GM21423 (cell line): ENCODE measurements around the gene DPEP3.
"Not testable (repeated sequence)": the region's sequence is repeated elsewhere in the genome, so short reads cannot be mapped to it uniquely, and the experiment has no call there.

ENCODE experiments used
- ATAC-seq: cut with Tn5 transposase; IDR thresholded peaks from one replicate; pipeline ENCODE4 v1.9.1; 2021; ENCODE audit warnings: mild to moderate bottlenecking, moderate library complexity; ENCODE audit not compliant: unreplicated experiment

The DPEP3 gene

DNA sequence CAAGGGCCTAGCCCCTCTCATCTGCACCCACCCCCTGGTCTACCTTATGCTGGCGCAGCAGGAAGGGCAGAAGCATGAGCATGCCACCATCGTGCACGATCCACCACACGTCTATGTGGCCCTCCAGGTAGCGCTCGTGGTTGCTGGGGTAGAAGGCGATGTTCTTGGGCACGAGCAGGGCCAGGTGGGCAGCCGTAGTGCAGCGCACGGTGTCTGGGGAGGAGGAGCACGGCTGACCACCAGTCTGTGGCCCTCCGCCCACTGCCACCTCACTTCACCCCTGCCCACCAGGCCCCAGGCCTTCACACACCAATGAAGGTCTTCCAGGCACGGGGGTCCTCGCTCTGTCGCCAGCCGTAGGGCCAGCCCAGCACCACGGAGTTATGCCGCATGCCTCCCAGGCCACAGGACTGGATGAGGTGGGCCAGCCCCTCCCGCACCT, 34.1 kb downstream of the DPEP3 start:
- ATAC-seq = no peak

DNA sequence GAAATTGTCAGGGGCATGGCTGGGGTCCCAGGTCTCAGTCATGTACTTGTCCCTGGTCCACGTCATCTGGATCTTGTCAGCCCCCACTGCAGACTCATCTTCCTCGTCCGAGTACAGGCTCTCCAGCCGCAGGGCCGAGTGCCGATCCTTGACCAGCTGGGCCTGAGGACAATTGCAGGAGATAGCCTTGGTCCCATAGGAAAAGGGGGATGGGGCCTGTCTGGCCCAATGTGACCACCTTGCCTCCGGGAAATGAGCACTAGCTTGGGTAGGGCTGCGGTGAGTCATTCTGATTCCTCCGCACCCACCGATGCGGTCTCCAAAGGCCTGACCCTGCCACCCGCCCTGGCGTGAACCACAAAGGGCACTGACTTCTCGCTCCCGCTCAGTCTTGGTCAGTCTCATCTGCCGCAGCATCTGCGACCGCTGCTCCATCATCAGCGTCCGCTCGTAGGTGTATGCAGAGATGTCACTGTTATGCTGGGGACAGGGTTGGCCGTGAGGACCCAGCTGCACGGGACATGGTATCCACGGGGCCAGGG, 34.8 kb downstream of the DPEP3 start:
- ATAC-seq = no peak

DNA sequence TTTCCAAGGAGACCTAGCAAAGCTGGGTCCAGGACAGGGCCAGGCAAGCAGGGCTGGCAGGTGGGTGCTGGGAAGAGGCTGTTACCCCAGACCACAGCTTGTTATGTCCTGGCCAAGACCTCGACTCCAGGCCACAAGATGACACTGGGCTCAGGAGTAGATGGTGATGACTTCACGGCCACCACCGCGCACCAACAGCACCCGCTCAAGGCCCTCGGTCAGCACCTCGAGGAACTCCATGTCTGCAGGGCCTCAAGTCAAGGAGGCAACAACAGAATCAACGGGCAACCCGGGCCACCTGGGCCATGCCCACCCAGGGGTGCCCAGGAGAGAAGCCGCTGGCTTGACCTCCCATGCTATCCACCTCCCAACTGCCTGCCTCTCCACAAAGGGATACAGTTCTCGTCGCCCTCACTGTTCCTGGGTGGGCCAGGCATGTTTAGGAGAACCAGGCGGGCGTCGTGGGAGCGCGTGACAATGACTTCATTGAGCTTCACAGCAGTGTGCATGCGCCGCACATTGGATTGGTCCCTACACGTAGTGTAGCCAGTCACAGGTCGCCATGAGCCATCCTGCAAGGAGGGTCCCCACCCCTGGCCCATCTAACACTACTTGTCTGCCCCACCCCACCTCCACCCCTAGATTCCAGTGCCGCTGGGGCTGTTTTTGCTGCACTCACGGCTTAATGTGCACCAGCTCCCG, 35.5 kb downstream of the DPEP3 start:
- ATAC-seq = no peak

DNA sequence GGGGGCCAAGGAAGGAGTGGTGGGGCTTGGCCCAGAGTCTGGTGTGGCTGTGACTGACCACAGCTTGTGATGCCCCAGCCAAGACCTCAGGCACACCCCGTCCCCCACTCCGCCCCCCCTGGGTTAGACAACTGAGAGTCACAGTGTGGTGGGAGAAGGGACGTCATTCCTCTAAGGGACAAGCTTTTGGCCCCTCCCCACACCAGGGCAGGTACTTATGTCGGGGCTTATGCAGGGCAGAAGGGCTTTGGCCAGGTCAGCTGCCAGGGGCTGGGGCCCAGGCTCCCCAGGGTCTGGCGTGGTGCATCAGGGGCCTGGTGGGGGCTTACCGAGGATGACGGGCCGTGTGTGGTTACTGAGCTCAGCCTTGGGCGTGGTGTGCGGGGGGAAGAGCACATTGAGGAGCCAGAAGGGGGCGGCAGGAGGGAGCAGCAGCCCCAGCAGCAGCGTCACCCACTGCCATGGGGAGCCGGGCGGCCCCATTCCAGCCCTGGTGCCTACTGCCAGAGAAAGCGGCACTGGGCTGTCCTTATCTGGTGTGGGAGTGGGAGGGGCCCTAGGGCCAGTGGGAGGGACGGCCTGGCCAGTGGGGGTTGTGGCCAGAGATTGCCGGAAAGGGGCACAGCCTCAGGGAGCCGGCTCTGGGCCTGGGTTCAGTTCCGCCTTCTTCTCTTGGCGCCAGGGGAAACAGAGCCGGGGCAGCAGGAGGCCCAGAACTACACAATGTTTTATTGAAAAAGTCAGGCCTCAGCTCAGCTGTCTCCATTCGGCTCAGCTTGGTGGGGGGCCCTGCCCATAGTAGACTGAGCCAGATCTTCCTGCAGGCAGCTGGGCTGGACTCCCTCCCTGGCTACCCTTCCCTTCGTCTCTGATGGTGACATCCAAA, 36.4 kb downstream of the DPEP3 start, which contains the start of gene LCAT:
TSS of gene LCAT (minus strand) at position 502 of the 886 bp plus-strand sequence. CDS start at position 483, 19 bp downstream.
- ATAC-seq = no peak

DNA sequence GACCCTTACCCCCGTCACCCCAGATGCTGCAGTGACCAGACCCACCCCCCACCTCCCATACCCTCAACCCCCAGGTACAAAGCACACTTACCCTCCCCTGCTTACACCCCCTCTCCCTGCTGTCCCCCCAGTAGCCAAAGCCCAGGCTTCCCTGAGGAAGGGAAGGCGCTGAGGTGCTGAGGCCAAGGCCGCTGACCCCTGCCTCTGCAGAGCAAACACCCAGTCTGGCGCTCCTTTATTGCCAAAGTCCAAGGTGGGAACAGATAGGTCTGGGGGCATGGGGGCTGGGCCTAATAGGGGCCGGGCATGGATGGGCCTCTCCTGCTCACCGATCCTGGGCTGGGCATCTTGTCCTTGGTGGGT, 37.1 kb downstream of the DPEP3 start:
- ATAC-seq = no peak

DNA sequence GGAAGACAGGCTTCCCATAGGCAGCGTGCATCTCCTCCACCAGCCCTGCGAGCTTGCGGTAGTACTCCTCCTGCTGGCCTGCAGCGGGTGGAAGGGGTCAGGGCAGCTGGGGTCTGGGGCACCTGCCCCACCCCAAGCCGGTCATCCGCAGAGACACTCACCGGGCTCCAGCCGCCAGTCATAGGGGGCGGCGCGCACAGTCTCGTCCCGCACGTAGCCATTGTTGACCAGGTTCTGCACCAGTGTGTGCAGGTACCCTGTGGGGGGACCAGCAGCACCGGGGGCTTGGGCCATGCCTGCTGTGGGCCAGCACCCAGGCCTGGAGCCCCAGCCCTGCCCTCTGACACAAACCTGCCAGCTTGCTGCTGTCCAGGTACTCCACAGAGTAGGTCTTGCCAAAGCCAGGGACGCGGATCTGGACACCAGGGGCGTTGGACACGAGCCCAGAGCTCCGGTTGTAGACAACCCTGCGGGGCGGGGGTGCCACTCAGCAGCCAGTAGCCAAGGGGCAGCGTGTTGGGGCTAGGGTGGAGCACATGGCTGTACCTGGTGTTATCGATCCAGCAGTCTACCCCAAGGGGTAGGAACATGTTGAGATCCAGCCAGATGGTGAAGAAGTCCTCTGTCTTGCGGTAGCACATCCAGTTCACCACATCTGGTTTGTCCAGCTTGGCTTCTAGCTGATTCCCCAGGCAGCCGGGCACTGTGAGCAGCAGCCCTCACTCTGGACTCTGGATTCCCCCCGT, 37.6 kb downstream of the DPEP3 start:
- no peak for ATAC-seq

DNA sequence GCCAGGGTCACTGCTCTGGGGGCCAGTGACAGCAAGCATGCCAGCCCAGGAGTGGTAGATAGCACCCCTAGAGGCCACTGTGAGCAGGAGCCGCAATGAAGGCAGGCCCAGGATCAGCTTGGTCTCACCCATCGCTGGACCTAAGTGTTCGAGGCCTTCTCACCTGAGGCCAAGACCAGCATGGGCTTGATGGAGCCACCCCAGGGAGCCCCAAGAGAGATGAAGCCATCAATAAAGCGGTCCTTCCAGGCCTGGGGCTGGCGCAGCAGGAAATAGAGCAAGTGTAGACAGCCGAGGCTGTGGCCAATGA, 38.1 kb downstream of the DPEP3 start:
- ATAC-seq = no peak

DNA sequence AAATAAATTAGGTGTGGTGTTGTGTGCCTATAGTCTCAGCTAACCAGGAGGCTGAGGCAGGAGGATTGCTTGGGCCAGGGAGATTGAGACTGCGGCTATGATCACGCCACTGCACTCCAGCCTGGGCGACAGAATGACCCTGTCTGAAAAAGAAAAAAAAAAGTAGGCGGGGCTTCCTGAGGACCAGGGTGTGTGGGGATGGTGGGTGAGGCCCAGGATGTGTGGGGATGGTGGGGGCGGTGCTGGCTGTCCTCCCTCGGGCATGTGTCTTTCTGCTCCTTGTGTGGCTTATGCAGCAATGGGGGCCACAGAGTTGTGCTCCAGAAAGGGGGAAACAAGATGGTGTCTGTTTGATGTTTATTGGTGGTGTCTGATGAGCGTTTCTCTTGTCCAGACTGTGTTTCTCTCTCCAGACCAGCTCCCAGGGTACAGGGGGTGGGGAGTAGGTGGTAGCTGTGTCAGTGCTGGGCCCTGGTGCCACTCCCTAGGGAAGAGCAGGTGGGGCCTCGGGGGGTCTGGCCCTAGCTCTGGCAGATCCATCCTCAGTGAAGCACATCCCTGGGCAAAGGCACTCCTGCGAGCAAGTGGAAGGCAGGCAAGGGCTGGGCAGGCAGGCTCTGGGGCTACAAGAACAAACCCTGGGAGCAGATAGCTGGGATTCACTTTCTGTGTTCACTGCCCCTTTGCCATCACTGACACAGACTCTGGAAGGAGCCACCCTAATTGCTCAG, 38.7 kb downstream of the DPEP3 start:
- no peak for ATAC-seq

DNA sequence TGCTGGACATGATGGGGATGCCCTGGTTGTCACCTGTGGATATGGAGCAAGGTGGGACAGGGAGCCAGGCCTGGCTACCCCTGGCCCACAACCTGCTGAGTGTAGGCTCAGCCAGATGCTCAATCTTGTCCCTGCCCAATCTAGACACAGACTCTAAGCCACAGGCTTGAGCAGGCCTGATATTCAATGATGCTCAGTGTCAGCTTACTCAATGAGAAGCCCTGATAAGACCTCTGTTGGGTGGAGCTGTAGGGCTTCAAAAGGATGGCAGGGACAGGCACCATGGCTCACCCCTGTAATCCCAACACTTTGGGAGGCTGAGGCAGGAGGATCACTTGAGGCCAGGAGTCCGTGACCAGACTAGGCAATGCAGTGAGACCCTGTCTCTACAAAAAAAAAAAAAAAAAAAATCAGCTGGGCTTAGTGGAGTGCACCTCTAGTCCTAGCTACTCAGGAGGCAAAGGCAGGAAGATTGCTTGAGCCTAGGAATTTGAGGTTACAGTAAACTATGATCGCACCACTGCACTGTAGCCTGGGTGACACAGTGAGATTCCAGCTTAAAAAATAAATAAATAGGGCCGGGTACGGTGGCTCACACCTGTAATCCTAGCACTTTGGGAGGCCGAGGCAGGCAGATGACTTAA, 39.7 kb downstream of the DPEP3 start:
- no peak for ATAC-seq

DNA sequence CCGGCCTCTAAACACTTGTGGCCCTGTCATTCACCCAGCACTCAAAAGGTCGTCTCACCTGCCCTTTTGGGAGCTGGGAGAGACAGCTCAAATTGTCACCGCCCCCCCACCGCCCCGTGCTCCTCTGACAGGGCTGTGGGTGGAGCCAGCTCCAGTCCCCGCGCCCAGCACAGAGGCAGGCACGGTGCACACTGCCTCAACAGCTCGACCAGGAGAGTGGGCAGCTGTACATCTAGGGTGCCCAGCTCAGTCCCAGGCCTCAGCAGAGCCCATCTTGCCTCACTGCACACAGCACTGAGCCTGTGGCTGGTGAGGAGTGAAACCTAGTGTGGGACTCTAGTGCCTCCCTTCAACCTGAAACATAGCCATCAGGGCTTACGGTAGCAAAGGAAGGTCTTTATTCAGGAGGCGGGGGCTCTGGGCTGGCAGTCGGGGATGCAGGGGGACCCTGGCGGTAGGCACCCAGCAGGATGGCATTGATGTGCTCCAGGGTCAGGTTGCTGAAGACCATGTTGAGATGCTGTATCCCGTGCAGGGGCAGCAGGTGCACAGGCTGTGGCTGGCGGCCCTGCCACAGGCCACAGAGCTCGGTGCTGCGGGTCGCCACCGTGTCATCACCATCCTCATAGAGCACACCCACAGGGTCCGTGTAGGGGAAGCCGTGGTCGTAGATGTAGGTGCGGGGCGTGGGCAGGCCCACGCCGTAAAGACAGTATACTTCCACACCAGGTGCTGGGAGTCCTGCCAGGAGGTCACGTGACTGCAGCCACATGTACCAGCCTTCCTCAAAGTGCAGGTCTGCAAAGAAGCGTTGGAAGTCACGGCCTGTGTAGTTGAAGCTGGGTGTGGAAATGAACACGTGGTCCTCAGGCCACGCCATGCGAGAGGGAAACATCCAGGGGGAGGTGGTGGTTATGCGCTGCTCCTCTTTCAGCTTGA, 40.5 kb downstream of the DPEP3 start:
- ATAC-seq = no peak

DNA sequence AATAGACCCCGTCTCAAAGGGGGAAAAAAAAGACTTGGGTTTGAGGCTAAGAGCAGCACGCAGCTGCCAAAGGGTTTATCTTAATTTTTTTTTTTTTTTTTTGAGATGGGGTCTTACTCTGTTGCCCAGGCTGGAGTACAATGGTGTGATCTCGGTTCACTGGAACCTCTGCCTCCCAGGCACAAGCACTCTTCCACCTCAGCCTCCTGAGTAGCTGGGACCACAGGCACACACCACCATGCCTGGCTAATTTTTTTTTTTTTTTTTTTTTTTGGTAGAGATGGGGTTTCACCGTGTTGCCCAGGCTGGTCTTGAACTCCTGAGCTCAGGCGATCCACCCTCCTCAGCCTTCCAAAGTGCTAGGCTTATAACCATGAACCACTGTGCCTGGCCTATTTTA, 42.6 kb downstream of the DPEP3 start:
- not testable (repeated sequence) for ATAC-seq

DNA sequence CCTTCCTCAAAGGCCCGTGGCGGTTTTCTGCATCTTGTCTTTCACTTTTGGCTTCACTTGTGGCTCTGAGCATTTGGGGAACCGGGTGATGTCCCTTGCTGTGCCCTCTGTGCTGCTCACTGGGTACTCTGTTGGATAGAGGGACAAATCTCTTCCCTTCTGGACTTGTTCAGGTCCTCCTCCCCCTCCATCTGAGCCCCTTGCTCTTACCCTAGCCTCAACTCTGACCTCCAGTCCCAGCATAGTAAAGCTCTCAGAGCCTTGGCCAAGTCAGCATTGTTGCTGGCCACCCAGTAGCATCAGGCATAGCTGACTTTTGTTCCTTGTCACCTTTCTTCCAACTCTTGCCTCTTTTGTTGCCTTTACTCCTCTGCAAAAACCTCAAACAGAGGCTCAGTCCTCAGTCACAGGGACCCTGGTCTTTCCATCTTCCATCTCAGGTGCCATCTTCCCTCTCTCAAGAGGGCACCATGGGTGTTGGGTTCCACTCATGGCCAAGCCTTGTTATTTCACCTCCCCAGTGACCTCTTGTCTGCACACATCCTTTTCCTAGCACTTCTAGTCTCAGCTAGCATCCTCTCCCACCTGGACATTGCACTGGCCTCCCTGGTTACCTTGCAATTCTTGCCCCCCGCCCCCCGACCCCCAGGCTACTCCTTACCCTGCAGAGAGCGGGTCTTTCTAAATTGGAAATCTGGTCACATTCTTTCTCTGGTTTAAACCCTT, 43.3 kb downstream of the DPEP3 start:
- ATAC-seq = peak; percentile 54

DNA sequence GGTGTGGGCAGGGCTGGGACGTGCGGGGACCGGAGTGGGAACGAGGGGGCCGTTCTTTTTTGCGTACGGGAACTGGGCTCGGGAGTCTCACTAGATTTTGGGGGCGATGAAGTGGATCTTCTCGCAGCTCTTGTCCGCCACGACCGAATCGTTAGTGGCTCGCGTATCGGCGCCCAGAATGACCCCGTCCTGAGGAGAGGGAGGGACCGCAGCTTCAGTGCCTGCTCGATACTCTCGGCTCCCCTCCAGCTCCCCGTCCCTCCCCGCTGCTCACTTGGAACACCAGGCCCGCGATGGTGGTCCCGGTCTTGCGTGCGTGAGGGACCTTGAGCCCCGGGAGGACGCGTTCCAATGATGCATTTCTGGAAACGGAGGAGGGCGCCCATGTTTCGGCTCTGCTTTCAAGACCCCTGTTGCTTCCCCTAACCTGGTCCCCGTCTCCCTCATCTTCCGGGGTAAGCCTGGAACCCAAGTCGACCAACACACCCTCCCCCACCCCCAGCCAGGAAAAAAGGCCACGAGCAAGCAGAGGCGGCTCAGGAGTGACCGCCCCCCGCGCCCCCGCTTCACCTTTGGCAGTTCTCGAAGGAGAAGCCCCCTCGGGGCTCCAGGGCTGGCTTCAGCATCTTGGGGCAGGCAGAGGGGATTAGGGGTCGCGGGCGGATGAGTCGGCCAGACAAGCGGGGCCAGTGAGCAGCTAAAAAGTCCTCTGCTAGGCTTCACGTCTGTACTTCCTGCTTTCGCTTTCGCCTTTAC, 44.0 kb downstream of the DPEP3 start, which contains the start of gene PSMB10:
TSS of gene PSMB10 (minus strand) at position 727 of the 756 bp plus-strand sequence. CDS start at position 626, 101 bp downstream.
- no peak for ATAC-seq

DNA sequence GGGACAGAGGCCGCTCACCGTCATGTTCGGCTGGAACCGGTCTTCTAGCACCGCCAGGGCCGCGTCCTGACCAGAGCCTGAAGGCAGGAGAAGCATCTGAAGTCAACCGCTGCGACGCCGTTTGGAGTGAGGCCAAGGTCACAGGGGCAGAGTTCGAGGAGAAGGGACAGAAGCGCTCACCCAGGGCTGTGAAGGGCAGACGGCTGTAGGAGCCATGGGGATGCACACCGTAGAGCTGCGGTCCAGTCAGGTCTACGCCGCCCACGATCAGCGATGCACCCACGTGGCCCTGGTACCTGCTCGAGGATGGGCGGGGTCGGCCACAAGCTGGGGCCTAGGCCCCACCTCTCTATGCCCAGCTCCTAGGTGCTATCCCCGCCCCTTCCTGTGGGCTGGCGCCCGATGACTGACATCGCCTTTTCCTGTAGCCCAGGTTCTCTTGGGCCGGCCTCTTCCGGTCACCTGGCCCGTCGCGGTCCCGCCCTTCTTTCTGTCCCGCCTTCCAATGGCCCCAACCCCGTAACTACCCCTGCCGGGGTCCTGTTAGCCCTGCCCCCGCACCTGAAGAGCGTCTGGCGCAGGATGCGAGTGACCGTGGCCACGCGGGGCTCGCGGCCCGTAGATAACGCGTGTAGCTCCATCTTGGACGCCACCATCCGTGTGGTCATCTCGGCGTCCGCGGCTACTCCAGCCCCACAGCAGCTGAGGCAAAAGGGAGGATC, 44.7 kb downstream of the DPEP3 start:
- peak; percentile 82 for ATAC-seq

DNA sequence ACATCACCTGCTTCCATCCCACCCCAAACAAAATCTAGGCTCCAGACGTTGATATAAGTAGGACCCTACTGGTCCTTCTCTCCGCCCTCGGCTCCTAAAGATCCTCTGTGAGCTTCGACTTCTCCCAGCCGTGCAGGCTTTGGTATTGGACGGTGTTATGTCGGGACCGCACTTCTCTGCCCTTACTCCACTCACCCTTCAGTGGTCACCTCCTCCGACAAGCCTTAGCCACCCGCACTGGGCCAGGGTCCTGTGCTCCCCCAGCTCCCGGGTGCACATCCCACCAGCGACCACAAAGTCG, 45.2 kb downstream of the DPEP3 start:
- ATAC-seq = no peak

DNA sequence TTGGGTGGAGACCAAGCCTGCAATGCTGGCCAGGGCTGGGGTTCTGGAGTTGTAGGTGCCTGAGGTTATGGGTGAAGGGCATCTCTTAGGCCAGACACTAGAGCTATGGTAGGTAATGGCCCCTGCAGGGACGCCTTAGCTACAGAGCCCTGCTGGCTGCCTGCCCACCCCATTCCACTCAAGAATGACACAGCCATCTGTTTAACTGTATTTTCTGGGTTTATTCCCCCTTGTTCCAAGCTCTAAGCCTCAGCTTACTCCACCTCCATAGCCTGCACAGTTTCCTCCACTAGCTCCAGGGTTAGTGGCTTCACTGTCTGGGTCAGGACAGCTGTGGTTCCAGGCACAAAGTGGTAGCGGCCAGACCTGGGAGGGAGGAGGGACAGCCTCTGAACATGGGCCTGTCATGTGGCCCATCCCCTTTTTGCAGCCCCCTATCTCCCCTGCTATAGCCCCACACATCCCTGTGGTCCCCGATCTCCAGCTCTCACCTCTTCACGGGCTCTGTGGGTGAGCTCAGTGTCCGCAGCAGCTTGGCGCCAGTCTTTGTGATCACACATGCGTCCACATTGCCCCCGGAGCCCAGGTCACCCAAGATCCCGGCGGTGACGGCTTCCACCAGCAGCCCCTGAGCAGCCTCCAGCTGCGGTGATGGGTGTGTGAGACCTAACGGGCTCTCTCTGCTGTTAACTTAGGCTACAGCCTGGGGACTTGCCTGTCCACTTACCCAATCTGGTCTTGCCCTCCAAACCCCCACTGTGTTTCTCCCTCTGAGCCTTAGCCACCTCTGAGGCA, 45.8 kb downstream of the DPEP3 start:
- ATAC-seq = no peak
